Measurements from ENCODE around the gene TMTC1. TPM values are rescaled to one million over a fixed set of nuclear protein-coding genes. Genes with fewer than 3 reads are reported as not detected.
A peak's percentile ranks its signal among the peaks of the same experiment; 100 is the strongest.

TMTC1 gene
- total RNA-seq, 4 donors from 2014 or later: 7.4 to 25.6 (median 15.4) TPM

- H3K4me3 ChIP-seq: no peak overlapping the region
- no peaks in the 10 kb centered on the region for H3K36me3 ChIP-seq
- H3K9me3 ChIP-seq: no peaks in the 10 kb centered on the region
- DNase-seq: no peak
- peaks cover 0 to 10% (median 0%) of the 10 kb centered on the region in 4 donors for H3K4me1 ChIP-seq
- H3K27ac ChIP-seq: no peak overlapping the region
- TF ChIP-seq CTCF (IDR thresholded peaks at IDR 0.05) (no peak), POLR2A (IDR thresholded peaks at IDR 0.05) (no peak)
- H3K27me3 ChIP-seq: no peaks in the 10 kb centered on the region
Measured at GRCh38 chr12:29622251-29622650, 161.5 kb downstream of the TMTC1 start.

GRCh38 chr12:29620030-29620429 is 163.7 kb downstream of the TMTC1 start:
- H3K4me3 ChIP-seq: no peak overlapping the region
- no peaks in the 10 kb centered on the region for H3K36me3 ChIP-seq
- peaks cover 0 to 2% (median 0%) of the 10 kb centered on the region in 4 donors for H3K4me1 ChIP-seq

DNA sequence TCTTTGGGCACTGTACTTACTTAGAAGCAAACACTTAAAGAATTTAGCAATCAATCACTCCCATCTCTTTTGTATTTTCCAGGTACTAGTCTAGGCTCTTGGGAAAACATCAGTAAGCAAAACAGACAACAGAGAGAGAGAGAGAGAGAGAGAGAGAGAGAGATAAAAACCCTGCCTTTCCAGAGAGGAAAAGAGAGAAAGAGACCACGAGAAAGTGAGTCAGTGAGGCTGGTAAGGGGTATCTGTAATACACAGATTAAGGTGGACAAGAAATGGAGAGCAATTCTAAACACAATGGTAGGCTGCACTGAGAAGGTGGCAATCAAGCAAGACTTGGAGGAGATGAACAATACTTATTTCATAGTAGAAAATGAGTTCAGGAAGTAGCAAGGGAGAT is 166.3 kb downstream of the TMTC1 start:
- no peak for DNase-seq

More at GRCh38 chr12:29620030-29620429, 163.7 kb downstream of the TMTC1 start:
- H3K27ac ChIP-seq: no peak overlapping the region
- TF ChIP-seq CTCF (IDR thresholded peaks at IDR 0.05): no peak
- no peak for TF ChIP-seq POLR2A (IDR thresholded peaks at IDR 0.05)
- DNase-seq: no peak
- no peaks in the 10 kb centered on the region for H3K27me3 ChIP-seq
- no peaks in the 10 kb centered on the region for H3K9me3 ChIP-seq

GRCh38 chr12:29616664-29617406 is 166.9 kb downstream of the TMTC1 start:
- Histone ChIP-seq H3K4me1 (no peaks in the 10 kb centered on the region), H3K4me3 (no peak overlapping the region), H3K36me3 (no peaks in the 10 kb centered on the region), H3K9me3 (no peaks in the 10 kb centered on the region), H3K27ac (no peak overlapping the region), H3K27me3 (no peaks in the 10 kb centered on the region)
- DNase-seq: peak in 1 of 3 donors; percentile 67
- TF ChIP-seq CTCF (IDR thresholded peaks at IDR 0.05) (no peak), POLR2A (IDR thresholded peaks at IDR 0.05) (no peak)

More for the DNA sequence above, 166.3 kb downstream of the TMTC1 start:
- Histone ChIP-seq H3K27me3 (no peaks in the 10 kb centered on the region), H3K4me3 (no peak overlapping the region), H3K4me1 (no peaks in the 10 kb centered on the region), H3K27ac (no peak overlapping the region), H3K9me3 (no peaks in the 10 kb centered on the region), H3K36me3 (no peaks in the 10 kb centered on the region)
- TF ChIP-seq CTCF (IDR thresholded peaks at IDR 0.05) (no peak), POLR2A (IDR thresholded peaks at IDR 0.05) (no peak)

DNA sequence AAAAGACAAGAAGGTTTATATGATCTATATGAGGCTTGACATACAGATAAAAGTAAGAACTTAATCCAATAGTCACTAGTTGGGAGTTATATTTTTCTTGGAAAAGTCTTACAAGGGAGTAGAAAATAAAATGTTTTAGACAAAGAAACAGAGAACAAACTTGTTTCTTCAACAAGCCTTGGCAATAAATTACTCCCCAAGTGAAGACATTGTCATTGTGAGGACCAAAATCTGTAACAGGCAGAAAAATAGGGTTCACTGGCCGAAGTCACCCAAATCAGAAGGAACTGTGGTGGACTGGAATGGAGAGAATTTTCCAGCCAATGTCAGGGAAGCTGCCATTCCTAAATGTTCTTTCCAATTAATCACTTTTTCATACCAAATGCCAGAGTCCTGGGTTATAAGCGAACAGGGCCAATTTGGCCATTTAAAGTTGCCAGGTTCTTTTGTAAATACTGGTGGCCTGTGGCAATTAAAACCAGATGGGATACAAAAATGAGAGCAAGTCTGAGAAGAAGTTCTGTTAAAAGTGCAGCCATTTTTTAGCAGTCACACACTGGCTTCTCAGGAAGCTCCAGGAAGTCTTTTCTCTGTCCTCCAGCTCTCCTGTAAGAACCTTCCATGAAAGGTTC is 168.9 kb downstream of the TMTC1 start:
- no peaks in the 10 kb centered on the region for H3K4me1 ChIP-seq
- H3K9me3 ChIP-seq: no peaks in the 10 kb centered on the region
- no peak overlapping the region for H3K27ac ChIP-seq
- TF ChIP-seq POLR2A (IDR thresholded peaks at IDR 0.05): no peak
- no peak for TF ChIP-seq CTCF (IDR thresholded peaks at IDR 0.05)
- no peak overlapping the region for H3K4me3 ChIP-seq
- H3K36me3 ChIP-seq: no peaks in the 10 kb centered on the region
- no peak for DNase-seq
- H3K27me3 ChIP-seq: no peaks in the 10 kb centered on the region
